Airway epithelial cell (primary cell): Measurements from ENCODE around the gene GFRA1. TPM values are rescaled to one million over a fixed set of nuclear protein-coding genes. Genes with fewer than 3 reads are reported as not detected.

ENCODE experiments used
- total RNA-seq: library from RNA; depleted of rRNA; stranded (reverse); fragments of >200 nt; gene quantifications from 2 replicates; pipeline ENCODE4 v1.2.3, GENCODE V29; 2015

The GFRA1 gene, protein sequence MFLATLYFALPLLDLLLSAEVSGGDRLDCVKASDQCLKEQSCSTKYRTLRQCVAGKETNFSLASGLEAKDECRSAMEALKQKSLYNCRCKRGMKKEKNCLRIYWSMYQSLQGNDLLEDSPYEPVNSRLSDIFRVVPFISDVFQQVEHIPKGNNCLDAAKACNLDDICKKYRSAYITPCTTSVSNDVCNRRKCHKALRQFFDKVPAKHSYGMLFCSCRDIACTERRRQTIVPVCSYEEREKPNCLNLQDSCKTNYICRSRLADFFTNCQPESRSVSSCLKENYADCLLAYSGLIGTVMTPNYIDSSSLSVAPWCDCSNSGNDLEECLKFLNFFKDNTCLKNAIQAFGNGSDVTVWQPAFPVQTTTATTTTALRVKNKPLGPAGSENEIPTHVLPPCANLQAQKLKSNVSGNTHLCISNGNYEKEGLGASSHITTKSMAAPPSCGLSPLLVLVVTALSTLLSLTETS
- total RNA-seq: 0.07 TPM in 1 of 2 replicates, not detected in the other

DNA sequence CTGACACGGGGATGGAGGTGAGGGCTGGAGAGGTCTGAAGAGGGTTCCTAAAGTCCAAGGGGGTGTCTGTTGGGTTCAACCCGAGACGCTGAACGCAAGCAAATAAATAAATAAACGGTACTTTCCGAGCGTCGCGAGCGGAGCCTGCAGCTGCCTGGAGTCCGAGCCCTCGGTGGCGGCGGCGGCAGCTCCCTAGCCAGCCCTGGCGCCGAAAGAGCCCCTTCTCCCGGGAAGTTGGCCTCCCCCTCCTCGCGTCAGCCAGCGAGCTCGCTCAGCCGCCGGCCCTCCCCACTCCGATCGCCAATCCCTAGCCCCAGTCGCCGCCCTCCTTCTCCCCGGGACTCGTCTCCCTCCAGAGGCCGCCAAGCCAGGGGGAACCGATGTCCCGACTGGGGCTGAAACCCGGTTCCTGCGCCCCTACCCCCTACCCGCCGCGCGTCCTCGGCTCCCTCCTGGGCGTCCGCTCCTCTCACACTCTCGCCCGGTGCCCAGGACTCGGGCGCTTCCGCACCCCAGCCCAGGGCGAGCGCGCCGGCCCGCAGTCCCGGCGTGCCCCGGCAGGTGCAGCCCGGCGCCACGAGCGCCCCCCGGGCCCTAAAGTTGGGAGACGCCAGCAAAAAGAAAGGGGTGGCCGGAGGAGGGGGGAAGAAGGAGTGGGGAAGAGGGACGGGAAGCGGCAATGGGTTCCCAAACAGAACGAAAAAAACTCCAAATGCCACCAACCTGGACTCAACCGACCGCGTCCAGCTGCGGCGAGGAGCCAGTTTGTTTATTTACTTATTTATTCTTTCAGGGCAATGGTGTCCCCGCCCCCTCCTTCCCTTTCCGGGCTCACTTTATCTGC is at the start of gene GFRA1:
GFRA1 (minus strand) TSS at position 767 of the 844 bp plus-strand sequence. CDS start 1,177 bp downstream, outside the sequence.

Other genes with a start within 250 kb of the GFRA1 start
- gene CCDC172, start 51.2 kb upstream of the GFRA1 start, total RNA-seq: not detected in 2 replicates
- gene PNLIPRP3, start 154.6 kb upstream of the GFRA1 start, total RNA-seq: 12.0 and 13.5 TPM in 2 replicates